Stimulated activated CD4-positive, alpha-beta T cell treated with anti-CD3 and anti-CD28 coated beads, Interleukin-12 subunit alpha, Interleukin-12 subunit beta, amount 100 ng/mL, for 4 hours (primary cell): ENCODE results near the gene NDUFB6.

Experiments
- DNase-seq: peaks from one replicate; pipeline ENCODE4 v3.0.0-alpha.2; 2020

NDUFB6 gene

DNA sequence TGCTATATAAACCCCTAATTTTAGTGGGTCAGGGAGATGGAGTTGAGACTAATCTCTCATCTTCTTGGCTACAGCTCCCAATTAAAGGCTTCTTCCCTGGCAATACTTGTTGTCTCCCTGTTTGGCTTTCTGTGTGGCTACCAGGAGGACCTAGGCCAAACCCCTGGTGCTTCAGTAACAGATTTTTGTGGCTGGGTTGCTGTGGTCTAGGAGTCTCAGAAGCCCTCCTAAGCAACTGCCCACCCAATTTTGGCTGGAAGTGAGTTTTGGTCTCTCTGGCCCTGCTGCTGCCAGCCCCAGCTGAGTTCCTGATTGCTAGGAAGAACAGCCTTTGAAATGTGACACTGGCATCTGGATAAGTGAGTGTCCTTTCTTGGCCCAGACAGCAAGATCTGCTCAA is 56.7 kb downstream of the NDUFB6 start:
- DNase-seq = no peak

- no peak for DNase-seq
Measured at GRCh38 chr9:32508728-32509127, 64.2 kb downstream of the NDUFB6 start.

- DNase-seq = no peak
Measured at GRCh38 chr9:32503008-32503407, 70.0 kb downstream of the NDUFB6 start.
